GM12892 (cell line): ENCODE results near the gene VEGFB.

Experiments
- DNase-seq: peaks from one replicate; pipeline ENCODE4 v3.0.0; 2011; ENCODE audit not compliant: insufficient read length
- FAIRE-seq: peaks from 2 replicates; lab custom pipeline; 2011; peaks lifted over from hg19 to GRCh38; lab: Jason Lieb, UNC
- POLR2A ChIP-seq: IDR thresholded peaks from 2 replicates; pipeline ENCODE4 v1.6.1; 2011; ENCODE audit warnings: low read depth, low read length, control low read depth
- POLR2AphosphoS5 ChIP-seq: IDR thresholded peaks from 2 replicates; pipeline ENCODE4 v1.6.1; 2011; ENCODE audit warnings: low read depth, low read length, control low read depth
- TAF1 ChIP-seq: IDR thresholded peaks from 2 replicates; pipeline ENCODE4 v1.6.1; 2011; ENCODE audit warnings: low read depth, mild to moderate bottlenecking, control low read depth, low read length, borderline replicate concordance

Gene VEGFB

DNA sequence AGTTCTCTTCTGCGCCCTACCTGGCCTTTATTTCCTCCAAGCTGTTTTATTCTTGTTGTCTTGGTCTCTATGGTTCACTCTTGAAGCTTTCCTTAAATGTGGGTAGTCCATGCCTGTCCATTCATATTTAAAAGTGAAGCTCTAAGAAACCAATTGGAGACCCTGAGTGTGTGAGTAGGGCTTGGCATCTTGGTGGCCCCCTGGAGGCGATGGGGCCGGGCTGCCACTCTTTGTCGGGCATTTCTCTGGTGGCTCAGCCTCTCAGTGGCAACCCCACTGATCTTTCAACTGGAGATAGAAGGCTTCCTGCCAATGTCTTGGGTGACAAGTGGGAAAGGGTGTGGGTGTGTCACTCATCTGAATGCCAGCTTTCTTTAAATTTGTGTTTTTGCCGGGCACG is 17.5 kb upstream of the VEGFB start:
- DNase-seq (no peak), FAIRE-seq (no peak)
- no peak for TF ChIP-seq POLR2A
- no peak for TF ChIP-seq POLR2AphosphoS5
- no peak for TF ChIP-seq TAF1

DNA sequence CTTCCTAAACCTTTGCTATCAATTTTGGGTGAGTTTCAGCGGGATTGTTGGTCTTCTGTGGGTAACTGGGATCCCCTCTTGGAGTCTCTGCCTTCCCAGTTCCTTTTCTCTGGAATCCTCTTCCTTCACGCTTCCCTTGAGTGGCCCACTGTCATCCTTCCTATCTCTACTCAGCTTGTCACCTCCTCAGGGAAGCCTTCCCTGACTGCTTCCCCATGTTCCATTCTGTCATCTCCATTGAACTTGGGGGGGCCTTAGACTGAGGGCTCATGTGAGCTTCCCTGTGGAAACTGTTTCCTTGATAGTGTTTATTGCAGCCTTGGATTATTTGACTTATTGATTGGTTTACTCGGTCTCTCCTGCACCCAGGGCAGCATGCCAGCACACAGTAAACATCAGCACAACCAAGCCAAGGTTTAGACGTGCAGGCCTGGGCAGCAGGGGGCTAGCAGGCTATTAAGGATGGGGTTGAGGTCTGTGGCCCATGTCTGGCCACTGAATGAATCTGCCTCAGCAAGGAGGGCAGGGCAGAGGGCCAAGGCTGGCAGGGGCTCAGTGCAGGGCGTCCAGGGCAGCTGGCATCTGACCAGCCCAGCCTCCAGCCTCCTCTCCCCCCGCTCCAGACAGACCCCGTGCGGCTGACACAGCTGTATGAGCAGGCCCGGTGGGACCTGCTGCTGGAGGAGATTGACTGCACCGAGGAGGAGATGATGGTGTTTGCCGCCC is 15.6 kb upstream of the VEGFB start:
- DNase-seq (no peak), FAIRE-seq (peak; percentile 40)
- no peak for TF ChIP-seq TAF1
- TF ChIP-seq POLR2AphosphoS5: no peak
- no peak for TF ChIP-seq POLR2A

DNA sequence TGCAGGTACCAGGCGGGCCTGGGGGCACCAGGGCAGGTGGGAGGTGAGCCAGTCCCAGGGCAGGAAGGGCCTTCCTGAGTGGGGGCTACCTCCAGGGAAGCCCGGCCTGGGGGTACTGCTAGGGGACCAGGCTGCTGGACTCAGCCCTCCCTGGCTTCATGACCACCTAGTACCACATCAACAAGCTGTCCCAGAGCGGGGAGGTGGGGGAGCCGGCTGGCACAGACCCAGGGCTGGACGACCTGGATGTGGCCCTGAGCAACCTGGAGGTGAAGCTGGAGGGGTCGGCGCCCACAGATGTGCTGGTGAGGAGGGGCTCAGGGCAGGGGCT is 15.1 kb upstream of the VEGFB start:
- DNase-seq (no peak), FAIRE-seq (no peak)
- TF ChIP-seq POLR2AphosphoS5: no peak

DNA sequence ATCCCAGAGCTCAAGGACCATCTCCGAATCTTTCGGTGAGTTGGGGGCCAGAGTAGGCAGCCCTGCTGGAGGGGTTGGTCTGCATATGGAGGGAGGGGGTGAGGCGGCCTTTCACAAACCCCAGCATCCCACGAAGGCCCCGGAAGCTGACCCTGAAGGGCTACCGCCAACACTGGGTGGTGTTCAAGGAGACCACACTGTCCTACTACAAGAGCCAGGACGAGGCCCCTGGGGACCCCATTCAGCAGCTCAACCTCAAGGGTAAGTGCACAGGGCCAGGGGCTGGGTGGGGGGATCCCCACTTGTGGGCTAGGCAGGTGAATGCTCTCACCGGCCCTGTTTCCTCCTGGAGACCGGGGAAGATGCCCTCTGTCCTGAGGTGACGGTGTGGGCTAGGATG is 14.6 kb upstream of the VEGFB start:
- TF ChIP-seq POLR2A (no peak), POLR2AphosphoS5 (no peak; the same call in 1 of the 2 replicates)
- DNase-seq: no peak
- no peak for FAIRE-seq

DNA sequence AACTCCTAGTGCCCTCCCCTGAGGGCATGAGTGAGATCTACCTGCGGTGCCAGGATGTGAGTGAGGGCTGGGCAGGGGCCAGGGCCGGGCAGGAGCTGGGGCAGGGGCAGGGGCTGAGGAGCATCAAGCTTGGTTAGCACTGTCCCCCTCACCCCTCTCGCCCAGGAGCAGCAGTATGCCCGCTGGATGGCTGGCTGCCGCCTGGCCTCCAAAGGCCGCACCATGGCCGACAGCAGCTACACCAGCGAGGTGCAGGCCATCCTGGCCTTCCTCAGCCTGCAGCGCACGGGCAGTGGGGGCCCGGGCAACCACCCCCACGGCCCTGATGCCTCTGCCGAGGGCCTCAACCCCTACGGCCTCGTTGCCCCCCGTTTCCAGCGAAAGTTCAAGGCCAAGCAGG is 14.1 kb upstream of the VEGFB start:
- no peak for FAIRE-seq
- 0 out of 2 replicates have a peak, but pooled peaks have one; percentile 9 for TF ChIP-seq POLR2AphosphoS5
- no peak for TF ChIP-seq TAF1
- no peak for TF ChIP-seq POLR2A
- DNase-seq: no peak

DNA sequence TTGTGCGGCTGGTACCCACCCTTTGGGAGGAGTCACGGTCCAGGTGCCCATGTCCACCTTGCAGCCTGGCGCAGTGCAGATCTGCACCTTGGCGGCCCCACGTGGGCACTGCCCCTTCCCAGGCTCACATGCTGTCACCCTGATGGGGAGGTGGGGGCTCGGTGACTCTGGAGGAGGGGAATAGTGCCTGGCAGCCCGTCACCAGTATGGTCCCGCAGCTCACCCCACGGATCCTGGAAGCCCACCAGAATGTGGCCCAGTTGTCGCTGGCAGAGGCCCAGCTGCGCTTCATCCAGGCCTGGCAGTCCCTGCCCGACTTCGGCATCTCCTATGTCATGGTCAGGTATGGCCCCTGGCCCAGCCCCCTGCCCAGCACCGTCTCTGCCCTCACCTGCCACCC is 13.6 kb upstream of the VEGFB start:
- DNase-seq (no peak), FAIRE-seq (no peak)
- no peak for TF ChIP-seq TAF1
- no peak for TF ChIP-seq POLR2A
- TF ChIP-seq POLR2AphosphoS5: no peak

DNA sequence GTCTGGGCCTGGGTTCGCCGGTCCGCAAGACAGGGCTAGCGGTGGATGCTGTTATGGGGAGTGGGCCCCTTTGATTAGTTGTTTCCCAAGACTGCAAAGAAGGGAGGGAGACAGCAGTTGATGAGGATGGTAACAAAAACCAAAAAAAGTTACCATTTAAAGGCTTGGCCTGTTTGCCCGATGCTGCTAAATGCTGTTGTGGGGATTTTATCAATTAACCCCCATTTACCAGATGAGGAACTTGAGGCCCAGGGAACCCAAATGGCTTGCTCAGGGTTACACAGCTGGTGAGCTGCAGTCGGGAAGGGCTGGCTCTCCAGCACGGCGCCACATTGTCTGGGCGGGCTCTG is 11.8 kb upstream of the VEGFB start:
- FAIRE-seq (no peak), DNase-seq (no peak)
- TF ChIP-seq POLR2AphosphoS5 (no peak), TAF1 (no peak), POLR2A (no peak)

DNA sequence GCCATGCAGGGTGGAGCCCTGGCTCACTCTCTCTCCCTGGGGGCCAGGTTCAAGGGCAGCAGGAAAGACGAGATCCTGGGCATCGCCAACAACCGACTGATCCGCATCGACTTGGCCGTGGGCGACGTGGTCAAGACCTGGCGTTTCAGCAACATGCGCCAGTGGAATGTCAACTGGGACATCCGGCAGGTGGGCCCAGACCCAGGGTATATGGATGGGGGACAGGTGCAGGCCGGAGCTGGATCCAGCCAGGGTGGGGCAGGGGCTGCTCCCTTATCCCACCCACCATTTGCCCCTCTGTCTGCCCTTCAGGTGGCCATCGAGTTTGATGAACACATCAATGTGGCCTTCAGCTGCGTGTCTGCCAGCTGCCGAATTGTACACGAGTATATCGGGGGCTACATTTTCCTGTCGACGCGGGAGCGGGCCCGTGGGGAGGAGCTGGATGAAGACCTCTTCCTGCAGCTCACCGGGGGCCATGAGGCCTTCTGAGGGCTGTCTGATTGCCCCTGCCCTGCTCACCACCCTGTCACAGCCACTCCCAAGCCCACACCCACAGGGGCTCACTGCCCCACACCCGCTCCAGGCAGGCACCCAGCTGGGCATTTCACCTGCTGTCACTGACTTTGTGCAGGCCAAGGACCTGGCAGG is 11.3 kb upstream of the VEGFB start:
- TF ChIP-seq TAF1 (no peak), POLR2AphosphoS5 (peak; percentile 76; the same call in 1 of the 2 replicates), POLR2A (no peak)
- DNase-seq (no peak), FAIRE-seq (peak; percentile 38)

DNA sequence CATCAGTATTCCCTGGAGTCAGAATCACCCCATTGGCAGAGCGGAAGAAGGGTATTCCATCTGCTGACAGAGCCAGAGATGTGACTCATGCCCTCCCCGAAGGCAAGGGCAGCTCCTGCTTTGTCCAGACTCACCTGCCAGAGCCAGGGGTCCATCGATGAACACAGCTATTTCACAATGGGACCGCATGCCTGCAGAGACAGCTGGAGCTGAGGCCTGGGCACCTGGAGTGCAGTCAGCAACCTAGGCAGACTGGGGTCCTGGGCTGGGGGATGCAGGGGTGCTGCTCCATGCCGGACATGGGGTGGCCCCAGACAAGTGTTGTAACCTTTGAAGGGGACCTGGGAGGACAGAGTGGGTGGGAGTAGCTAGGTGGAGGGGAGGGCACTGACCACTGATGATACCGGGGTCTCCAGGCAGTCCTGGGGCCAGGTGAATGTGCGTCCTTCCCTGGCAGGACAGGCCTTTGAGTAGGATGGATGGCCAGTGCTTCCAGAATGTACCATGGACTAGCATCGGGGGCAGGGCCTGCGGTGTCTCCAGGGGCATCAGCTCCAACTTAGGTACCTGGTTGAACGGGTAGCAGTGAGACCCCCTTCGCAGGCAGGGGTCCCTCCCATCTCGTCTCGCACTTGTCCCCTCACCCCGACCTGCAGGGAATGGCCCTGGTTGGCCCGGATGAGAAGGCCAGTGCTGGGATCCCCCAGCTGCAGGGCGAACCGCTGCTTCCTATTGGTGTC is 10.1 kb upstream of the VEGFB start:
- TF ChIP-seq TAF1 (no peak), POLR2A (peak; percentile 70), POLR2AphosphoS5 (peak; percentile 72)
- FAIRE-seq (peak; percentile 30), DNase-seq (no peak)

DNA sequence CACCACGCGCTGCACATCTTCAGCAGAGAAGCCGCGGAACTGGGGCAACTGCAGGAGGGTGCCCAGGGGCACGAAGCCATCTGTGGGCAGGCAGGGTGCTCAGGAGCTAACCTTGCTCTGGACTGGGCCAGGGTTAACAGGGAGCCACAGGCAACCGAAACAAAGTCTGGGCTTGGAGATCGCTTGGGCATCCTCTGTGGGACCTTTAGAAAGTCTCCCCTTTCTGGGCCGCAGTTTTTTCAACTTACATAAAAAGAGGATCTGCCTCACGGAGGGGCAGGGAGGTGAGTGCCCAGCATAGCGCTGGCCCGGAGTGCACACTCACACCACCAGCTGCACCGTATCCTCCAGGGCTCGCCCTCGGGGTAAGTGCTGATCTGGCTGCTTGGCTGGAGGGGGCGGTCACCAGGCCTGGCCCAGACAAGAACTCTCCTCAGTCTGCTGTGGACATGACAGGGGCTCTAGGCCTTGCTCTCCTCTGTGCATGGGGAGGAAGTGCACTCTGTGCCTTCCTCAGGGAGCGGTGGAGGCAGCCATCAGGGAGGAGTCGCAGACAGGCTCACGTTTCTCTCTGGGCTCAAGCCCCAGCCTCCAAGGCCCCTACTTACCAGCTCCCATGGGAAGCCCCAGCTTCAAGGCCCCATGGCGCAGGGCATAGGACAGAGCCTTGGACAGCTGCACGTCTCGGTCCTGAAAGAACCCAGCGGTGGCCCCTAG is 9.3 kb upstream of the VEGFB start:
- TF ChIP-seq POLR2A: 0 out of 2 replicates have a peak, but pooled peaks have one; percentile 52
- TF ChIP-seq POLR2AphosphoS5: no peak
- FAIRE-seq (peak; percentile 84), DNase-seq (no peak)
